ENCODE results near the gene ZNF800. TPM values are rescaled to one million over a fixed set of nuclear protein-coding genes. Genes with fewer than 3 reads are reported as not detected.

ZNF800 gene
- total and polyA plus RNA-seq, 2 donors (not counting 1 experiment from before 2014, with no cell fraction given) = 22.6 to 62.9 TPM

DNA sequence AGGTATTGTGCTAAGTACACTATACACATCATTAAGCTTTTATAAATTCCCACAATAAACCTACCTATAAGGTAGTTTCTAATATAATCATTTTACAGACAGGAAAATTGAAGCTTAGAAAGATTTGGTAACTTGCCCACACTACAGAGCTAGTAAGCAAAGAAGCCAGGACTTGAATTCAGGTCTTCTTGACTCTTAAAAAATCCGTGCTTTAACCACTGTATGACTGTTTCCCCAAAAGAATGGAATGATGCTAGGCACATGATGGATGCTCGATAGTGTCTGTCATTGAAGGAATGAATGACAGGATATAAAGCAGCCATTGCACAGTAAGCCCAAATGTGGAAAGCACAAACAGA lies 26.6 kb downstream of the ZNF800 start:
- ATAC-seq (ENCODE audit: low read depth) = no peak
- Histone ChIP-seq H3K36me3 (replicated peaks in 1 of 2; ENCODE audit: control extremely low read depth in 1 of 2, control insufficient read depth in 1 of 2, extremely low read depth in 1 of 2, insufficient read depth in 2 of 2, low read length in 1 of 2) (peaks cover 4 to 36% of the 10 kb centered on the region in 2 experiments), H4K20me1 (ENCODE audit: control insufficient read depth, insufficient read depth, low read length, poor library complexity, severe bottlenecking) (peaks cover 37% of the 10 kb centered on the region), H3K4me1 (ENCODE audit: control insufficient read depth in 2 of 2, insufficient read depth in 2 of 2, low read length in 2 of 2) (no peaks in the 10 kb centered on the region), H3K4me3 (ENCODE audit: control extremely low read depth in 1 of 5, extremely low read depth in 1 of 5, insufficient read depth in 1 of 5, low read depth in 2 of 5, low read length in 4 of 5) (no peak overlapping the region), H3K27ac (ENCODE audit: low read length in 2 of 2) (no peak overlapping the region), H3K9ac (ENCODE audit: low read length) (no peak overlapping the region), H3K4me2 (replicated peaks; ENCODE audit: low read depth, low read length, poor library complexity, severe bottlenecking) (no peak overlapping the region), H3K79me2 (ENCODE audit: control insufficient read depth, insufficient read depth, low read length) (peaks cover 18% of the 10 kb centered on the region), H2AFZ (ENCODE audit: insufficient read depth, low read depth, low read length, poor library complexity, severe bottlenecking) (no peak overlapping the region), H3K9me3 (ENCODE audit: control extremely low read depth in 1 of 3, control insufficient read depth in 2 of 3, insufficient read depth in 1 of 3, low read length in 2 of 3) (no peaks in the 10 kb centered on the region), H3K27me3 (replicated peaks in 1 of 4; ENCODE audit: control extremely low read depth in 1 of 4, control insufficient read depth in 3 of 4, insufficient read depth in 4 of 4, low read length in 3 of 4) (no peaks in the 10 kb centered on the region)
- TF ChIP-seq, protein P1, sequence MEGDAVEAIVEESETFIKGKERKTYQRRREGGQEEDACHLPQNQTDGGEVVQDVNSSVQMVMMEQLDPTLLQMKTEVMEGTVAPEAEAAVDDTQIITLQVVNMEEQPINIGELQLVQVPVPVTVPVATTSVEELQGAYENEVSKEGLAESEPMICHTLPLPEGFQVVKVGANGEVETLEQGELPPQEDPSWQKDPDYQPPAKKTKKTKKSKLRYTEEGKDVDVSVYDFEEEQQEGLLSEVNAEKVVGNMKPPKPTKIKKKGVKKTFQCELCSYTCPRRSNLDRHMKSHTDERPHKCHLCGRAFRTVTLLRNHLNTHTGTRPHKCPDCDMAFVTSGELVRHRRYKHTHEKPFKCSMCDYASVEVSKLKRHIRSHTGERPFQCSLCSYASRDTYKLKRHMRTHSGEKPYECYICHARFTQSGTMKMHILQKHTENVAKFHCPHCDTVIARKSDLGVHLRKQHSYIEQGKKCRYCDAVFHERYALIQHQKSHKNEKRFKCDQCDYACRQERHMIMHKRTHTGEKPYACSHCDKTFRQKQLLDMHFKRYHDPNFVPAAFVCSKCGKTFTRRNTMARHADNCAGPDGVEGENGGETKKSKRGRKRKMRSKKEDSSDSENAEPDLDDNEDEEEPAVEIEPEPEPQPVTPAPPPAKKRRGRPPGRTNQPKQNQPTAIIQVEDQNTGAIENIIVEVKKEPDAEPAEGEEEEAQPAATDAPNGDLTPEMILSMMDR (IDR thresholded peaks at IDR 0.05) = no peak
- TF ChIP-seq EZH2 (IDR thresholded peaks at IDR 0.05; ENCODE audit: borderline replicate concordance, insufficient read depth, low read depth, low read length, poor library complexity, severe bottlenecking) = no peak
- intact Hi-C loops (cut with micrococcal nuclease) = no loop called here
- DNase-seq = no peak
- ChIA-PET POLR2A (no interaction called here), CTCF (interaction anchor here (2.1 kb wide), 1 partner anchor 81 kb away, joined by 7 read pairs; no protein-coding TSS in a partner anchor)
- no peak overlapping the region for H3K4me3 Mint-ChIP-seq
- no peaks in the 10 kb centered on the region for H3K27me3 Mint-ChIP-seq
- H3K27ac Mint-ChIP-seq = no peak overlapping the region
- no CpG with 5 or more reads among the region's 2 CpGs for WGBS (ENCODE audit: insufficient coverage)
- H3K4me1 Mint-ChIP-seq = peaks cover 7% of the 10 kb centered on the region
- H3K9me3 Mint-ChIP-seq (ENCODE audit: insufficient read depth) = no peaks in the 10 kb centered on the region

DNA sequence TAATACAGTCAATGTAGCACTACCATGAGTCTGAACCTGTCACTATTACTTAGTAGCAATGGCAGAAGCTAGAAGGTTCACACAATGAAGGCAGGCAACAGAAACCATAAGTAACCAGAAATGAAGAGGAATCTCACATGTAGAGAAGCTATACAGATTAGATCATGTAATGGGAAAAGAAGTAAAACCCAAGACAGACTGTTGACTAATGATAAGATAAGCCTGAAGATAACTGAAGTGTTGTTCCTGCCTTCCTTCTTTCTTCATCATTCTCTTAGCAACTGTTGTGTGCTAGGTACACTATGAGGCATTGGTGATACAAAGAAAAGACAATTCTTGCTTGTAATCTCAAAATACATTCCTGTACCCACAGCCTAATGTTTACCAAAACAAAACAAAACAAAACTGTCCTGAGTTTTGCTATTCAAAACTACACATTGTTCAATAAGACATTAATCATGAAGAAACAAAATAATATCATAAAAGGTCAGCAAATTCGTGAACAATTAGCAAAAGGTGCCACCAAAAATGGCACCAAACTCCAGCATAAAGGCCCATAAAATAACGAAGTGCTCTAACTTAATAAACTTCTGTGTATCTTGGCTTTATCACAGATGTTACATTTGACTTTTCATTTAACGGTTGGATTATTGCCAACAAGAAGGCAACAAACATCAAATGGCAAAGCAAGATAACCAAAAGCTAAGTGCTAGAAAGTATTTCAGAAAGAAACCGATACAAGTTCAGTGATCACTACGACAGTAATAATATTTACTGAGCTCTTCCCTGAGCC lies 27.1 kb downstream of the ZNF800 start:
- H3K27ac Mint-ChIP-seq = no peak overlapping the region
- intact Hi-C loops (cut with micrococcal nuclease) = no loop called here
- no peaks in the 10 kb centered on the region for H3K9me3 Mint-ChIP-seq (ENCODE audit: insufficient read depth)

More for the DNA sequence above, 27.1 kb downstream of the ZNF800 start:
- CTCF ChIA-PET = interaction anchor here (1.6 to 2.1 kb wide), 2 partner anchors 17 to 82 kb away, joined by 3 to 7 read pairs; no protein-coding TSS in a partner anchor
- Histone ChIP-seq H3K9ac (ENCODE audit: low read length) (no peak overlapping the region), H3K27me3 (replicated peaks in 1 of 4; ENCODE audit: control extremely low read depth in 1 of 4, control insufficient read depth in 3 of 4, insufficient read depth in 4 of 4, low read length in 3 of 4) (no peaks in the 10 kb centered on the region), H3K4me2 (replicated peaks; ENCODE audit: low read depth, low read length, poor library complexity, severe bottlenecking) (no peak overlapping the region), H4K20me1 (ENCODE audit: control insufficient read depth, insufficient read depth, low read length, poor library complexity, severe bottlenecking) (peaks cover 37% of the 10 kb centered on the region), H2AFZ (ENCODE audit: insufficient read depth, low read depth, low read length, poor library complexity, severe bottlenecking) (no peak overlapping the region), H3K27ac (ENCODE audit: low read length in 2 of 2) (no peak overlapping the region), H3K4me1 (ENCODE audit: control insufficient read depth in 2 of 2, insufficient read depth in 2 of 2, low read length in 2 of 2) (no peaks in the 10 kb centered on the region), H3K79me2 (ENCODE audit: control insufficient read depth, insufficient read depth, low read length) (peaks cover 18% of the 10 kb centered on the region), H3K36me3 (replicated peaks in 1 of 2; ENCODE audit: control extremely low read depth in 1 of 2, control insufficient read depth in 1 of 2, extremely low read depth in 1 of 2, insufficient read depth in 2 of 2, low read length in 1 of 2) (peaks cover 4 to 40% of the 10 kb centered on the region in 2 experiments), H3K4me3 (ENCODE audit: control extremely low read depth in 1 of 5, extremely low read depth in 1 of 5, insufficient read depth in 1 of 5, low read depth in 2 of 5, low read length in 4 of 5) (no peak overlapping the region), H3K9me3 (ENCODE audit: control extremely low read depth in 1 of 3, control insufficient read depth in 2 of 3, insufficient read depth in 1 of 3, low read length in 2 of 3) (no peaks in the 10 kb centered on the region)
- Mint-ChIP-seq H3K4me1 (peaks cover 7% of the 10 kb centered on the region), H3K27me3 (no peaks in the 10 kb centered on the region), H3K4me3 (no peak overlapping the region)
- ATAC-seq (ENCODE audit: low read depth) (no peak), DNase-seq (no peak)
- TF ChIP-seq, protein P1 (IDR thresholded peaks at IDR 0.05) = no peak
- no peak for TF ChIP-seq EZH2 (IDR thresholded peaks at IDR 0.05; ENCODE audit: borderline replicate concordance, insufficient read depth, low read depth, low read length, poor library complexity, severe bottlenecking)
- POLR2A ChIA-PET = no interaction called here
- WGBS (ENCODE audit: insufficient coverage) = 100% methylated on average over 2 of the region's 5 CpGs

Measured in B cell (primary cell).